Measurements from ENCODE around the gene PJA2.
"Not testable (repeated sequence)": the region's sequence is repeated elsewhere in the genome, so short reads cannot be mapped to it uniquely, and the experiment has no call there.

The PJA2 gene

DNA sequence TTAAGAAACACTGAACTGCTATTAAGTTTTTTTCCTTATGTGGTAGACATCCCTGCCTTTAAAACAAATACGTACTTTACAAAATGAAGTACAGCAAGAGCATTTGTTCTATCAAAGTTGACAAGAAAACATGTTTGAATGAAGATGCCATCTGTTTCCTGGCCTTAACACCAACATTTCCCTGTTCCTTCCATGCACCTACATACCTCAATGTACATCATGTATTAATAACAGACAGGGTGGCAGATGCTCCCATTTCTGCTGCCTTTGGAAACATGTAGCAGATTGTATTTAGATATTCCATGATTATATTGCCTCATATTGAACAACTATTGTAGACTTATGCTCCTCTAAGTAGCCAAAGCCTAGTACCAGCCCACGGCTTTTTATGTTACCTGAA is 104.4 kb downstream of the PJA2 start:
- DNase-seq, result no peak

DNA sequence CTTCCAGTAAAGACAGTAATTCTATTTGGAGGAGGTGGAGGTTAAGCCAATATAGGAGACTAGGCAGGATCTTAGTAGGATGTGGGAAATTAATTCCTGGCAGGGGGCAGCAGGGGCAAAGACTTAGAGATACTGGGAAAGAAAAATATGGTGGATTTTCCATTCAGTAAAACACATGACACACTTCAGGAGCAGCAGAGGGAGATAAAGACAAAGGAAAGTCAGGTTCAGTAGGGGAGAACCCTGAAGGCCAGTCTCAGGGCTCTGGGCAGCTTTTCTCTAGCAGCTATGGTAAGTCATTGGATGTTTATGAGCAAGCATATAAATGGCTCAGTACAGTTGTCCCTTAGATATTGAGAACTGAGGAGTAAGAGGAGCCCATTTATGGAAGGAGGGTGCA is 105.5 kb downstream of the PJA2 start:
- DNase-seq, result no peak

DNA sequence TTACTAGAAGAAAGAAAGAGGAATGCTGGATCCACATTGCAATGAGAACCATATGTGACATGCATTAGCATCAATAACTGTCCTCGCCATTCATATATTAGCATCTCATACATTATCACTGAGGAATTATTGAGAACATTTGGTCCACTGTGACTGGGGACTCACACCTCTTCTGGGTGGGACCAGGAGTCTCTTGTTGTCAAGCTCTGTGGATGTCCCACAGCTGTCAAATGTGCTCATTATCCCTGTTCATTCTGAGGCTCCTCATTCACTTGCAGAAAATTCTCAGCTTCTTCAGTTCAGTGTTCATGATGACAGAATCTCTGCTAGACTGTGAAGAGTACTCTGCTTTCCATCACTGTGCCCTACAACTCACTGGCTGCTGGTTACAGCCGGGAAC is 109.4 kb downstream of the PJA2 start:
- DNase-seq, result no peak

DNA sequence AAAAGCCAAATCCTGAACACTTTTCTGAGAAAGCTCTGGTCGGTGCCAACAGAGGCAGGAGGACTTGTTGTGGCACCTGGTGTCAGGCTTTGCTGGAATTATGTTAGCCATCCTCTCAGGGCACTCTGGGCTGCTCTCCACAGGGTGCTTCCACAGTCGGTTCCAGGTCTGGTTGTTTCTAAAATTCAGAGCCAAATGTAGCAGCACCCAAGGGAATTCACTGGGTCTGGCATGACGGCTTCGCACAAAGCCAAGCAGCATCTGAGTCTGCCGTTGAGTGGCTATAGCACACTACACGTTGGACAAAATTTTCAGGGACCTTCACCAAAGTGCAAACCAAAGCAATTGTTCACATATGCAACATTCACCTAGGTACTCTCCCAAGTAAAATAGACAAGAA is 110.2 kb downstream of the PJA2 start:
- DNase-seq, result no peak

DNA sequence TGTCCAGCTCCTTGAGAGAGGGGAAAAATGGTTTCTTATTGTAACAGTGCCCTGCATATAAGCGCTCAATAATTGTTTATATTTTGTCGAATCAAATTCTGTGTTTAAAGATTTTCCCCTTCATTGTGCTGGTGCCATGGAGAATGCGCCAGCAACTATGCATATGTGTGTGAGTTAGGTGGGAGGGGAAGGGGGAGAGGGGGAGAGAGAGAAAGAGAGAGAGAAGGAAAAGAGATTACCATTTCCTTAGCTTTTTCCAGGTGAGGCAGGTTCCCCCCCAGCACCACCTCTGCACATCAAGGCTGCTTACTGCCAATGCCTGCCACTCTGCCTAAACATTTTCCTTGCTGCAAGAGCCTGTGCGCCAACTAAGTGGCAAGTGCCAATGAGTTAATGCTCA is 111.0 kb downstream of the PJA2 start:
- no peak for DNase-seq

DNA sequence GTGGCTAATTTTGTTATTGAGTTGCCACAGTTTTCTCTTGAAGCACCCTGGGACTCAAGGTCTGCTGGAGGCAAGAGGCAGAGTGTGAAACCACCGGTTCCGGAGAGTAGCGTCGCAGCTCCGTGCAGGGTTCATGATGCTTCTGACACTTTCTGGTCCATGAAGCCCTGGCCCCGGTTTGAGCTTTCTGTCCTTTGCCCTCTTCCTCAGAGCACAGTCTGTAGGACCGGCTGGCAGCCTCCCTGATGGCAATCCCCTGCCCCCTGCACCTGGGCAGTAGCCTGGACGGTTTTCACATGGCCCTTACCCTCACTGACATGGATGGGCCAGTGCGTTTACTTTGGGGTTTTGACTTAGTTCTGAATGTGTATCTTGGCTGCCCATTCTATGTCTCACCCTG is 111.9 kb downstream of the PJA2 start:
- DNase-seq, result no peak

DNA sequence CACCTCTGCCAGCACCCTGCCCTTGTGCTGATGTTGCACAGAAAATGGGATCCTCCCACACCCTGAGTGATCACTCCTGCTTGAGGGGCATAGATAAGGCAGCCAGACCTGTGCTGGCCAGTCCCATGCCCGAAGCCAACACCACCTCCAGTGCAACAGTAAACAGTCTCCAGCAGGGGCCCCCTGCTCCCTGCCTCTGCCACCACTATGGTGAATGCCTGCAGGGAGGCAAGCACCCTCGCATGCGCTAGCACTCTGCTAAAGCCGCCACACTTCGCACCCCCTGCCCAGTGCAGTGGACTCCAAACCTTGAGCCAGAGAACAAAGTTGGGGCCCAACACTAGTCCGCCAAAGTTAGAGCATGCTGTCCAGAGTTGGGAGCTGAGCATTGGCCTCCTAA is 118.7 kb downstream of the PJA2 start:
- DNase-seq, result no peak

DNA sequence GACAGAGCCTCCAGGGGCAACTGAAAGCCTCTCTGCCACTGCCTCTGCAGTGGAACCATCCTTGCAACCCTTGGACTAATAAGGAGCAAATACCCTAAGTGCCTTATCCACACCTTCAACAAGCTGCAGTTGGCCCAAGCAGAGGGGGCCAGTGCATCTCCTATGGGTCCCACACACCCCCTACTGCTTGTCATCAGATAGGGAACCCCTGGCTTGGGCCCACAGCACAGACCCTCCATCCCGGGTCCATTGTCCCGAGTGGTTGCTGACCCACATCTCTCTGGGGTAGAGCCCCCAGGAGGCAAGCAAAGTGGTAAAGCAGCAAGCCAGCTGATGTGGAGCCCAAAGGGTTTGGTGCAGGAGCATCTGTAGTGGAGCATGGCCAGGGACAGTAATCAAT is 119.5 kb downstream of the PJA2 start:
- no peak for DNase-seq

DNA sequence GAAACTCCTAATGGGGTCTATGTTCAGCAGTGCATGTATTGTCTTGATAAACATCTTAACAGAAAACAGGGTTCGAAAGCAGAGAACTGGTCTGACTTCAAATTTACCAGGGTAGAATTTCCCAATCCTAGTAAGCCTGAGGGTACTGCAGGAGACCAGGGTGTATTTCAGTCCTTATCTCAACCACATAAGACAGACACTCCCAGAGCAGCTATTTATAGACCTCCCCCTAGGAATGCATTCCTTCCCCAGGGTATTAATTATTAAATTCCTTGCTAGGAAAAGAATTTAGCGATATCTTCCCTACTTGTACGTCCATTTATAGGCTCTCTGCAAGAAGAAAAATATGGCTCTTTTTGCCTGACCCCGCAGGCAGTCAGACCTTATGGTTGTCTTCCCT is 123.1 kb downstream of the PJA2 start:
- DNase-seq, result not testable (repeated sequence)
